Measurements from ENCODE around the gene CLMN. TPM values are rescaled to one million over a fixed set of nuclear protein-coding genes. Genes with fewer than 3 reads are reported as not detected.

CLMN gene
- total and polyA plus RNA-seq, 2 donors (not counting 3 experiments of a cell fraction or from before 2014, with no cell fraction given), result 0.72 to 9.6 TPM

DNA sequence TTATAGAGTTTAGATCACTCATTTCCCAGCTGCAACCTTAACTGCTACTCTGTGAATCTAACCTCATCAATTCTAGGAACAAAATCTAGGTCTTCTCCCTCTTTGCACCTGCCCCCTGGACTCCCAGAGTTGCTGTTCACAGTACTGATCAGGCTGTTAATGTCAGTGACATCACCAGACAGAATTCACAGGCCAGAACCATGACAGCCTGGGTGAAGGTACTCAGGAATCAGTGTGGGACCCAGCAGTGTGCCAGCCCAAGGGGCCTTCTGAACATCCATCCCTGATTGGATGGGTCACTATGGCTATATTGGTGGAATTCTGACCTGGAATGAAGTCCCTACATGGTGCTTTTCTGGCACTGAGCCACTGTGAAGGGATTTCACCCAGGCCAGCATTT, 72.8 kb downstream of the CLMN start:
- dilution Hi-C loops (cut with MboI; ENCODE audit: extremely low pct_ligation_motif_present, low sequenced_read_pairs), result no loop called here
- POLR2A ChIA-PET, result no interaction called here
- BruUV-seq (replicated peaks), result no TSS peak
- DNase-seq (ENCODE audit: low read depth, low spot score) (no peak), FAIRE-seq (no peak)
- no peak overlapping the region for H3K27ac ChIP-seq (ENCODE audit: insufficient read depth, low read depth, low read length)
- no peaks in the 10 kb centered on the region for H4K20me1 ChIP-seq (replicated peaks; ENCODE audit: control insufficient read depth, extremely low read depth, insufficient read depth, low read length)
- H3K9me3 ChIP-seq (replicated peaks; ENCODE audit: control insufficient read depth, insufficient read depth, low read length), result no peaks in the 10 kb centered on the region
- peaks cover 35% of the 10 kb centered on the region for H3K4me1 ChIP-seq (ENCODE audit: control insufficient read depth, extremely low read depth, insufficient read depth, low read length)
- H3K9ac ChIP-seq (replicated peaks; ENCODE audit: extremely low read depth, insufficient read depth, low read length), result no peak overlapping the region
- no peaks in the 10 kb centered on the region for H3K9me1 ChIP-seq (replicated peaks; ENCODE audit: control insufficient read depth, extremely low read depth, insufficient read depth, low read length)
- H3K4me2 ChIP-seq (ENCODE audit: insufficient read depth, low read length), result no peak overlapping the region
- CTCF ChIA-PET, result no interaction called here
- intact Hi-C loops (cut with micrococcal nuclease), result loop anchor here (5.0 kb wide), 2 partner anchors 70 to 185 kb away; partner anchors contain the start of gene CLMN
- no peak for TF ChIP-seq GATA2 (IDR thresholded peaks at IDR 0.05; ENCODE audit: insufficient read depth, insufficient read length, low read depth, low read length)
- no peak for TF ChIP-seq POLR2AphosphoS5 (IDR thresholded peaks at IDR 0.05; ENCODE audit: insufficient read depth, low read depth, low read length)
- no peak for TF ChIP-seq EZH2 (IDR thresholded peaks at IDR 0.05; ENCODE audit: borderline replicate concordance, low read depth, low read length, severe bottlenecking)
- TF ChIP-seq POLR2A (IDR thresholded peaks at IDR 0.05; ENCODE audit: low read depth, low read length), result no peak
- no peak for TF ChIP-seq FOS (IDR thresholded peaks at IDR 0.05; ENCODE audit: borderline replicate concordance, insufficient read depth, low read length)
- TF ChIP-seq, protein P1, sequence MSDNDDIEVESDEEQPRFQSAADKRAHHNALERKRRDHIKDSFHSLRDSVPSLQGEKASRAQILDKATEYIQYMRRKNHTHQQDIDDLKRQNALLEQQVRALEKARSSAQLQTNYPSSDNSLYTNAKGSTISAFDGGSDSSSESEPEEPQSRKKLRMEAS (IDR thresholded peaks at IDR 0.05; ENCODE audit: insufficient read depth, insufficient read length), result no peak
- no peak for TF ChIP-seq MYC (IDR thresholded peaks at IDR 0.05; ENCODE audit: low read depth, low read length)
- TF ChIP-seq, protein P2, sequence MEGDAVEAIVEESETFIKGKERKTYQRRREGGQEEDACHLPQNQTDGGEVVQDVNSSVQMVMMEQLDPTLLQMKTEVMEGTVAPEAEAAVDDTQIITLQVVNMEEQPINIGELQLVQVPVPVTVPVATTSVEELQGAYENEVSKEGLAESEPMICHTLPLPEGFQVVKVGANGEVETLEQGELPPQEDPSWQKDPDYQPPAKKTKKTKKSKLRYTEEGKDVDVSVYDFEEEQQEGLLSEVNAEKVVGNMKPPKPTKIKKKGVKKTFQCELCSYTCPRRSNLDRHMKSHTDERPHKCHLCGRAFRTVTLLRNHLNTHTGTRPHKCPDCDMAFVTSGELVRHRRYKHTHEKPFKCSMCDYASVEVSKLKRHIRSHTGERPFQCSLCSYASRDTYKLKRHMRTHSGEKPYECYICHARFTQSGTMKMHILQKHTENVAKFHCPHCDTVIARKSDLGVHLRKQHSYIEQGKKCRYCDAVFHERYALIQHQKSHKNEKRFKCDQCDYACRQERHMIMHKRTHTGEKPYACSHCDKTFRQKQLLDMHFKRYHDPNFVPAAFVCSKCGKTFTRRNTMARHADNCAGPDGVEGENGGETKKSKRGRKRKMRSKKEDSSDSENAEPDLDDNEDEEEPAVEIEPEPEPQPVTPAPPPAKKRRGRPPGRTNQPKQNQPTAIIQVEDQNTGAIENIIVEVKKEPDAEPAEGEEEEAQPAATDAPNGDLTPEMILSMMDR (IDR thresholded peaks at IDR 0.05; ENCODE audit: extremely low read depth in 1 of 2, insufficient read depth in 1 of 2, low read depth in 1 of 2, low read length in 2 of 2), result no peak
- TF ChIP-seq JUN (IDR thresholded peaks at IDR 0.05; ENCODE audit: borderline replicate concordance, insufficient read depth, insufficient read length, low read depth), result no peak
- no peaks in the 10 kb centered on the region for H3K36me3 ChIP-seq (ENCODE audit: control insufficient read depth in 2 of 2, extremely low read depth in 1 of 2, insufficient read depth in 2 of 2, low read length in 2 of 2)
- H3K79me2 ChIP-seq (ENCODE audit: control insufficient read depth, insufficient read depth, low read length), result no peaks in the 10 kb centered on the region
- no peaks in the 10 kb centered on the region for H3K27me3 ChIP-seq (ENCODE audit: control insufficient read depth in 2 of 2, insufficient read depth in 2 of 2, low read length in 2 of 2)
- H2AFZ ChIP-seq (ENCODE audit: low read depth, low read length), result no peak overlapping the region
- H3K4me3 ChIP-seq (replicated peaks in 1 of 3; ENCODE audit: insufficient read depth in 1 of 3, low read depth in 1 of 3, low read length in 3 of 3), result no peak overlapping the region
